B cell (primary cell): ENCODE results near the gene EXOSC10. TPM values are rescaled to one million over a fixed set of nuclear protein-coding genes. Genes with fewer than 3 reads are reported as not detected.
"Not testable (repeated sequence)": the region's sequence is repeated elsewhere in the genome, so short reads cannot be mapped to it uniquely, and the experiment has no call there.

Source experiments
- ATAC-seq: fragments of 200-7000 bp; cut with Tn5 transposase; one replicate; pipeline ENCODE4 v1.10.0; 2021; ENCODE audit warnings: low read depth, mild to moderate bottlenecking, moderate number of reproducible peaks, moderate library complexity
- CTCF ChIA-PET: fragments of 350-600 bp; sonication (Branson Sonifier 250); formaldehyde crosslinking; loops from one replicate; lab custom pipeline; 2021; ENCODE audit warnings: antibody characterized with exemption, inconsistent platforms; lab: Charles Lee
- POLR2A ChIA-PET: fragments of 350-600 bp; sonication (Branson Sonifier 250); formaldehyde crosslinking; loops from one replicate; lab custom pipeline; 2021; ENCODE audit warnings: antibody characterized with exemption; lab: Charles Lee
- DNase-seq: peaks from one replicate; pipeline ENCODE4 v3.0.0; 2013
- H2AFZ ChIP-seq: 2 replicates; pipeline ENCODE4 v1.6.1; 2012; ENCODE audit warnings: mild to moderate bottlenecking, low read depth, low read length; ENCODE audit not compliant: insufficient read depth, poor library complexity, severe bottlenecking
- H3K27ac ChIP-seq, 2 donors: 1 replicate in 1 of 2; 2 replicates in 1 of 2; pipeline ENCODE4 v1.5.1; 2012 to 2013; ENCODE audit warnings: low read length in 2 of 2, mild to moderate bottlenecking in 2 of 2, moderate library complexity in 1 of 2
- H3K27me3 ChIP-seq, 4 experiments: fragments of 200-600 bp in 1 of 4; sonication (generic) in 1 of 4; replicated peaks in 1 of 4; 1 replicate in 2 of 4; 2 replicates in 2 of 4; pipeline versions ENCODE4 v1.6.1 to v1.7.0; 2013 to 2016; ENCODE audit warnings: low read length in 3 of 4, mild to moderate bottlenecking in 2 of 4, mixed read lengths in 1 of 4, moderate library complexity in 1 of 4; ENCODE audit not compliant: insufficient read depth in 4 of 4, control insufficient read depth in 3 of 4; ENCODE audit errors: control extremely low read depth in 1 of 4
- H3K36me3 ChIP-seq, 2 experiments: replicated peaks in 1 of 2; 1 replicate in 1 of 2; 2 replicates in 1 of 2; pipeline versions ENCODE4 v1.6.1 to v1.7.1; 2013; ENCODE audit warnings: low read length in 1 of 2; ENCODE audit not compliant: insufficient read depth in 2 of 2, control insufficient read depth in 1 of 2; ENCODE audit errors: control extremely low read depth in 1 of 2, extremely low read depth in 1 of 2
- H3K4me1 ChIP-seq, 2 donors: fragments of 200-600 bp in 1 of 2; sonication (generic) in 1 of 2; 1 replicate in 1 of 2; 2 replicates in 1 of 2; pipeline versions ENCODE4 v1.5.1 to v1.6.1; 2013 to 2017; ENCODE audit warnings: low read length in 2 of 2; ENCODE audit not compliant: control insufficient read depth in 2 of 2, insufficient read depth in 2 of 2
- H3K4me2 ChIP-seq: replicated peaks from 2 replicates; pipeline ENCODE3; 2012; ENCODE audit warnings: mild to moderate bottlenecking, low read depth, low read length; ENCODE audit not compliant: poor library complexity, severe bottlenecking
- H3K4me3 ChIP-seq, 5 experiments: fragments of 200-600 bp in 1 of 5; sonication (generic) in 1 of 5; 1 replicate in 3 of 5; 2 replicates in 2 of 5; pipeline versions ENCODE4 v1.5.1 to v1.7.0; 2011 to 2016; ENCODE audit warnings: low read length in 4 of 5, mild to moderate bottlenecking in 4 of 5, low read depth in 2 of 5, control low read depth in 1 of 5, moderate library complexity in 1 of 5; ENCODE audit not compliant: insufficient read depth in 1 of 5; ENCODE audit errors: control extremely low read depth in 1 of 5, extremely low read depth in 1 of 5
- H3K79me2 ChIP-seq: fragments of 200-600 bp; sonication (generic); one replicate; pipeline ENCODE4 v1.6.0; 2016; ENCODE audit warnings: low read length; ENCODE audit not compliant: control insufficient read depth, insufficient read depth
- H3K9ac ChIP-seq: fragments of 200-600 bp; sonication (generic); 2 replicates; pipeline ENCODE4 v1.6.1; 2017; ENCODE audit warnings: mild to moderate bottlenecking, low read length, moderate library complexity
- H3K9me3 ChIP-seq, 3 donors: one replicate each; pipeline versions ENCODE4 v1.6.1 to v1.7.1; 2013; ENCODE audit warnings: low read length in 2 of 3; ENCODE audit not compliant: control insufficient read depth in 2 of 3, insufficient read depth in 1 of 3; ENCODE audit errors: control extremely low read depth in 1 of 3
- H4K20me1 ChIP-seq: 2 replicates; pipeline ENCODE4 v1.6.0; 2012; ENCODE audit warnings: mild to moderate bottlenecking, low read length; ENCODE audit not compliant: insufficient read depth, control insufficient read depth, poor library complexity, severe bottlenecking
- H3K27ac Mint-ChIP-seq: one replicate; pipeline ENCODE4 v1.8.0; 2021; ENCODE audit warnings: mixed read lengths
- H3K27me3 Mint-ChIP-seq: one replicate; pipeline ENCODE4 v1.8.0; 2021; ENCODE audit warnings: mixed read lengths
- H3K4me1 Mint-ChIP-seq: one replicate; pipeline ENCODE4 v1.8.0; 2021; ENCODE audit warnings: mixed read lengths
- H3K4me3 Mint-ChIP-seq: one replicate; pipeline ENCODE4 v1.8.0; 2021; ENCODE audit warnings: mixed read lengths
- H3K9me3 Mint-ChIP-seq: one replicate; pipeline ENCODE4 v1.8.0; 2022; ENCODE audit warnings: mixed read lengths; ENCODE audit not compliant: insufficient read depth
- CTCF ChIP-seq: fragments of 200-600 bp; IDR thresholded peaks from one replicate; pipeline ENCODE4 v1.8.0; 2022; ENCODE audit warnings: antibody characterized with exemption, mild to moderate bottlenecking
- EZH2 ChIP-seq: IDR thresholded peaks from 2 replicates; pipeline ENCODE4 v1.6.1; 2012; ENCODE audit warnings: borderline replicate concordance, low read depth, mild to moderate bottlenecking, moderate library complexity, low read length; ENCODE audit not compliant: insufficient read depth, poor library complexity, severe bottlenecking
- WGBS: methylation state at CpG from one replicate; pipeline ENCODE4 v1.1.5; 2013; ENCODE audit warnings: missing lambda C conversion rate; ENCODE audit not compliant: insufficient coverage; 5-methylcytosine and 5-hydroxymethylcytosine counted together
- intact Hi-C: fragments of 100-400 bp; cut with micrococcal nuclease; formaldehyde crosslinking; loops from one replicate; pipeline ENCODE4 v1.10.0; 2022
- polyA plus RNA-seq: library from polyadenylated mRNA; depleted of rRNA; stranded (reverse); fragments of >200 nt; gene quantifications from 2 replicates; pipeline ENCODE4 v1.2.3, GENCODE V29; 2012
- total RNA-seq, 2 donors: library from RNA; stranded (reverse); fragments of 120-200 nt in 1 of 2; gene quantifications; 1 replicate in 1 of 2; 2 replicates in 1 of 2; pipeline versions ENCODE4 v1.2.3 to v1.2.4, GENCODE V29; 2013 to 2022

Gene EXOSC10
- total and polyA plus RNA-seq, 2 donors (not counting 1 experiment from before 2014, with no cell fraction given): 83.4 to 119 TPM

- Histone ChIP-seq H3K9me3 (no peaks in the 10 kb centered on the region), H3K4me1 (no peaks in the 10 kb centered on the region), H3K27ac (no peak overlapping the region), H3K79me2 (no peaks in the 10 kb centered on the region), H3K27me3 (no peaks in the 10 kb centered on the region), H4K20me1 (no peaks in the 10 kb centered on the region), H3K9ac (no peak overlapping the region), H3K36me3 (peaks cover 4 to 67% of the 10 kb centered on the region in 2 experiments), H2AFZ (no peak overlapping the region), H3K4me3 (no peak overlapping the region), H3K4me2 (no peak overlapping the region)
- Mint-ChIP-seq H3K9me3 (no peaks in the 10 kb centered on the region), H3K4me1 (no peaks in the 10 kb centered on the region), H3K4me3 (no peak overlapping the region), H3K27me3 (no peaks in the 10 kb centered on the region), H3K27ac (no peak overlapping the region)
- no peak for ATAC-seq
- TF ChIP-seq CTCF: no peak
- TF ChIP-seq EZH2: no peak
- no peak for DNase-seq
- ChIA-PET CTCF (interaction anchor here (3.8 kb wide), 1 partner anchor 44 kb away, joined by 13 read pairs; no protein-coding TSS in a partner anchor), POLR2A (no interaction called here)
- intact Hi-C loops: no loop called here
- WGBS: 97% methylated on average over 6 of the region's 12 CpGs
Observed at GRCh38 chr1:11080931-11081330, 18.7 kb downstream of the EXOSC10 start.

- H3K9ac ChIP-seq: no peak overlapping the region
- no peak overlapping the region for H3K4me3 ChIP-seq
- ChIA-PET POLR2A (no interaction called here), CTCF (interaction anchor here (3.8 kb wide), 1 partner anchor 41 kb away, joined by 13 read pairs; no protein-coding TSS in a partner anchor)
- DNase-seq (no peak), ATAC-seq (no peak)
- H3K4me1 ChIP-seq: no peaks in the 10 kb centered on the region
- no peaks in the 10 kb centered on the region for H3K27me3 ChIP-seq
- H3K4me2 ChIP-seq: no peak overlapping the region
- H4K20me1 ChIP-seq: no peaks in the 10 kb centered on the region
- H3K9me3 Mint-ChIP-seq: no peaks in the 10 kb centered on the region
- H3K36me3 ChIP-seq: peaks cover 4 to 86% of the 10 kb centered on the region in 2 experiments
- no peaks in the 10 kb centered on the region for H3K9me3 ChIP-seq
- no peak overlapping the region for H3K4me3 Mint-ChIP-seq
- H3K27ac Mint-ChIP-seq: no peak overlapping the region
- no peaks in the 10 kb centered on the region for H3K27me3 Mint-ChIP-seq
- 100% methylated on average over 2 of the region's 2 CpGs for WGBS
- intact Hi-C loops: no loop called here
- no peaks in the 10 kb centered on the region for H3K79me2 ChIP-seq
- H3K27ac ChIP-seq: no peak overlapping the region
- no peak overlapping the region for H2AFZ ChIP-seq
- H3K4me1 Mint-ChIP-seq: no peaks in the 10 kb centered on the region
- TF ChIP-seq CTCF (no peak), EZH2 (no peak)
Observed at GRCh38 chr1:11078631-11079030, 21.0 kb downstream of the EXOSC10 start.

GRCh38 chr1:11073398-11073797 is 26.3 kb downstream of the EXOSC10 start:
- H3K4me1 ChIP-seq, DNase-seq, H3K27me3 Mint-ChIP-seq, H3K4me2 ChIP-seq, H3K9me3 ChIP-seq, H2AFZ ChIP-seq, ATAC-seq, H3K4me3 ChIP-seq, H4K20me1 ChIP-seq, H3K4me3 Mint-ChIP-seq, H3K27ac Mint-ChIP-seq, POLR2A ChIA-PET, H3K79me2 ChIP-seq, intact Hi-C loops, H3K27ac ChIP-seq, H3K27me3 ChIP-seq, H3K9ac ChIP-seq, H3K4me1 Mint-ChIP-seq, H3K9me3 Mint-ChIP-seq: not testable (repeated sequence)
- CTCF ChIA-PET: interaction anchor here (1.1 to 2.9 kb wide), 2 partner anchors 36 to 570 kb away, joined by 3 to 14 read pairs; no protein-coding TSS in a partner anchor
- peaks cover 4 to 87% of the 10 kb centered on the region in 2 experiments for H3K36me3 ChIP-seq
- WGBS: 100% methylated on average over 4 of the region's 7 CpGs
